Keratinocyte (primary cell): ENCODE data around the gene COPS3. TPM values are rescaled to one million over a fixed set of nuclear protein-coding genes. Genes with fewer than 3 reads are reported as not detected.

Experiments
- DNase-seq: peaks from one replicate; pipeline ENCODE4 v3.0.0-alpha.2; 2011; ENCODE audit warnings: low read depth, missing footprints, low spot score
- FAIRE-seq: peaks from 2 replicates; lab custom pipeline; 2011; peaks lifted over from hg19 to GRCh38; lab: Jason Lieb, UNC
- H2AFZ ChIP-seq: 2 replicates; pipeline ENCODE4 v1.6.0; 2012; ENCODE audit warnings: low read length, control low read depth, inconsistent platforms; ENCODE audit not compliant: control insufficient read depth
- H3K27ac ChIP-seq: 2 replicates; pipeline ENCODE4 v1.5.1; 2011; ENCODE audit warnings: low read length; ENCODE audit not compliant: control insufficient read depth, insufficient read depth
- H3K27me3 ChIP-seq: 3 replicates; pipeline ENCODE4 v1.6.0; 2011; ENCODE audit warnings: low read length; ENCODE audit not compliant: control insufficient read depth, insufficient read depth; ENCODE audit errors: extremely low read depth
- H3K36me3 ChIP-seq, 2 experiments: 2 replicates in 1 of 2; 3 replicates in 1 of 2; pipeline ENCODE4 v1.5.1; 2011; ENCODE audit warnings: low read length in 2 of 2, mild to moderate bottlenecking in 1 of 2; ENCODE audit not compliant: control insufficient read depth in 2 of 2, insufficient read depth in 2 of 2; ENCODE audit errors: extremely low read depth in 1 of 2
- H3K4me1 ChIP-seq: 3 replicates; pipeline ENCODE4 v1.5.1; 2011; ENCODE audit warnings: low read length; ENCODE audit not compliant: control insufficient read depth, insufficient read depth; ENCODE audit errors: extremely low read depth
- H3K4me2 ChIP-seq: 3 replicates; pipeline ENCODE4 v1.6.0; 2011; ENCODE audit warnings: low read depth, low read length; ENCODE audit not compliant: control insufficient read depth, insufficient read depth; ENCODE audit errors: extremely low read depth
- H3K4me3 ChIP-seq, 3 experiments: fragments of 200-600 bp in 1 of 3; sonication (generic) in 1 of 3; 2 replicates in 2 of 3; 3 replicates in 1 of 3; pipeline ENCODE4 v1.5.1; 2011 to 2016; ENCODE audit warnings: low read length in 3 of 3, mild to moderate bottlenecking in 3 of 3, control low read depth in 2 of 3, inconsistent platforms in 1 of 3, low read depth in 1 of 3, mixed read lengths in 1 of 3, mixed run types in 1 of 3, moderate library complexity in 1 of 3; ENCODE audit not compliant: control insufficient read depth in 2 of 3, insufficient read depth in 2 of 3; ENCODE audit errors: extremely low read depth in 1 of 3
- H3K79me2 ChIP-seq: 2 replicates; pipeline ENCODE4 v1.6.0; 2012; ENCODE audit warnings: low read length; ENCODE audit not compliant: control insufficient read depth, insufficient read depth
- H3K9ac ChIP-seq: 3 replicates; pipeline ENCODE4 v1.6.0; 2011; ENCODE audit warnings: low read length; ENCODE audit not compliant: control insufficient read depth, insufficient read depth; ENCODE audit errors: extremely low read depth
- H3K9me1 ChIP-seq: 3 replicates; pipeline ENCODE4 v1.6.0; 2011; ENCODE audit warnings: low read length; ENCODE audit not compliant: control insufficient read depth, insufficient read depth; ENCODE audit errors: extremely low read depth
- H3K9me3 ChIP-seq: 2 replicates; pipeline ENCODE4 v1.5.1; 2012; ENCODE audit warnings: low read depth, low read length; ENCODE audit not compliant: control insufficient read depth
- H4K20me1 ChIP-seq: 3 replicates; pipeline ENCODE4 v1.6.0; 2011; ENCODE audit warnings: low read length; ENCODE audit not compliant: control insufficient read depth, insufficient read depth; ENCODE audit errors: extremely low read depth
- EZH2 ChIP-seq: IDR thresholded peaks from one replicate; pipeline ENCODE4 v1.6.1; 2012; ENCODE audit warnings: inconsistent platforms, mild to moderate bottlenecking, low read length, moderate library complexity
- dilution Hi-C: fragments of 300-500 bp; cut with MboI; formaldehyde crosslinking; loops from one replicate; pipeline ENCODE4 v1.7.0; 2020; ENCODE audit warnings: low sequenced_read_pairs; ENCODE audit not compliant: extremely low pct_ligation_motif_present
- polyA plus RNA-seq, 5 experiments: library from polyadenylated mRNA; depleted of rRNA in 3 of 5; stranded (reverse) in 3 of 5; stranded (forward) in 1 of 5; unstranded in 1 of 5; fragments of >200 nt; gene quantifications; 1 replicate in 1 of 5; 2 replicates in 3 of 5; 3 replicates in 1 of 5; pipeline versions ENCODE4 v1.2.1 to v1.2.3, GENCODE V29; 2011 to 2012; ENCODE audit warnings: missing spikeins in 2 of 5, low read depth in 1 of 5, low replicate concordance in 1 of 5
- TF ChIP-seq, protein P1 (sequence below), 3 experiments: IDR thresholded peaks in 1 of 3; conservative IDR thresholded peaks in 1 of 3; optimal IDR thresholded peaks in 1 of 3; 2 replicates in 2 of 3; 3 replicates in 1 of 3; pipeline versions ENCODE3 to v1.5.1; 2011; ENCODE audit warnings: low read length in 3 of 3, mild to moderate bottlenecking in 3 of 3, moderate library complexity in 2 of 3, control low read depth in 1 of 3, inconsistent platforms in 1 of 3; ENCODE audit not compliant: insufficient read depth in 2 of 3; ENCODE audit errors: extremely low read depth in 1 of 3

Gene COPS3
- polyA plus RNA-seq, 1 donor (not counting 4 experiments of a cell fraction or from before 2014, with no cell fraction given): 89.7 TPM

DNA sequence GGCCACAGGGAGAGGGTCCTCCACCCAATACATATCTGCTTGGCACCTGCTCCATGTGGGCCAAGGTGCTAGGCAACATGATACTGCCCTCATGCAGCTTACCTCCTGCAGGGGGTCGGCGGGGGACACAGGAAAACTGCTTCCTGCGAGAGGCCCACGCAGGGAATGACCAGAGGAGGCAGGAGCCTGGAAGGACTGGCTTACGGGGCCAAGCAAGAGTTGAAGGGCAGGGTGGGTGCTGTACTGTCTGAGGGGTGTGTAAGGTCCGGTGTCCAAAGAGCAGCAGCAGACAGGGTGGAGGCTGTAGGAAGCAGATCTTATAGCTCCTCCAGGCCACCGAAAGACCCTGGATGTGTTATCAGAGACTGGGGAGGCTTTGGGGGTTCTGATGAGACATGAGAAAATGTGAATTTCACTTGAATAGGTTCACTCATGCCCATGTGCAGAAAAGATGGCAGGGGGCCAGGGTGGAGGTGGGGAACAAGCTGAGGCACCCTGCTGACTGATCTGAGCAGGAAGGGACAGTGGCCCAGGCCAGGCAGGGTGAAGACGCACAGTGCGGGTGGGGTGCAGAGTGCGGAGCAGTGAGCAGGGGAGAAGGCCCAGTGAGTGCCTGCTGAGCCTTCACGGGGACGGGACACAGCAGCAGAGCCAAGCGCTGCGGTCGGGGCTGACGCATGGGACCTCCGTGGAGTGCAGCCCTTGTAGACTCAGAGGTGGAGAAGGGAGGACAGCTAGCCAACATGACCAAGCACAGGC, 52.3 kb downstream of the COPS3 start:
- no peak overlapping the region for H3K27ac ChIP-seq
- peaks cover 39 to 61% of the 10 kb centered on the region in 2 experiments for H3K36me3 ChIP-seq
- DNase-seq (no peak), FAIRE-seq (no peak)
- no peaks in the 10 kb centered on the region for H3K4me1 ChIP-seq
- no peaks in the 10 kb centered on the region for H3K9me3 ChIP-seq
- H3K79me2 ChIP-seq: peaks cover 11% of the 10 kb centered on the region
- H4K20me1 ChIP-seq: no peaks in the 10 kb centered on the region
- H3K4me3 ChIP-seq: no peak overlapping the region
- H3K27me3 ChIP-seq: no peaks in the 10 kb centered on the region
- dilution Hi-C loops: no loop called here
- no peak overlapping the region for H2AFZ ChIP-seq
- H3K9ac ChIP-seq: no peak overlapping the region
- TF ChIP-seq EZH2: no peak
- TF ChIP-seq, protein P1, sequence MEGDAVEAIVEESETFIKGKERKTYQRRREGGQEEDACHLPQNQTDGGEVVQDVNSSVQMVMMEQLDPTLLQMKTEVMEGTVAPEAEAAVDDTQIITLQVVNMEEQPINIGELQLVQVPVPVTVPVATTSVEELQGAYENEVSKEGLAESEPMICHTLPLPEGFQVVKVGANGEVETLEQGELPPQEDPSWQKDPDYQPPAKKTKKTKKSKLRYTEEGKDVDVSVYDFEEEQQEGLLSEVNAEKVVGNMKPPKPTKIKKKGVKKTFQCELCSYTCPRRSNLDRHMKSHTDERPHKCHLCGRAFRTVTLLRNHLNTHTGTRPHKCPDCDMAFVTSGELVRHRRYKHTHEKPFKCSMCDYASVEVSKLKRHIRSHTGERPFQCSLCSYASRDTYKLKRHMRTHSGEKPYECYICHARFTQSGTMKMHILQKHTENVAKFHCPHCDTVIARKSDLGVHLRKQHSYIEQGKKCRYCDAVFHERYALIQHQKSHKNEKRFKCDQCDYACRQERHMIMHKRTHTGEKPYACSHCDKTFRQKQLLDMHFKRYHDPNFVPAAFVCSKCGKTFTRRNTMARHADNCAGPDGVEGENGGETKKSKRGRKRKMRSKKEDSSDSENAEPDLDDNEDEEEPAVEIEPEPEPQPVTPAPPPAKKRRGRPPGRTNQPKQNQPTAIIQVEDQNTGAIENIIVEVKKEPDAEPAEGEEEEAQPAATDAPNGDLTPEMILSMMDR (optimal IDR thresholded peaks at IDR 0.05 in 1 of 3, IDR thresholded peaks at IDR 0.05 in 1 of 3, conservative IDR thresholded peaks at IDR 0.05 in 1 of 3; ENCODE audit: extremely low read depth in 1 of 3, insufficient read depth in 2 of 3, low read length in 3 of 3): no peak
- H3K4me2 ChIP-seq: no peak overlapping the region
- H3K9me1 ChIP-seq: no peaks in the 10 kb centered on the region

GRCh38 chr17:17227608-17228520, 53.2 kb downstream of the COPS3 start:
- no peaks in the 10 kb centered on the region for H4K20me1 ChIP-seq
- FAIRE-seq (no peak), DNase-seq (no peak)
- no peaks in the 10 kb centered on the region for H3K9me1 ChIP-seq
- H3K4me3 ChIP-seq: no peak overlapping the region
- TF ChIP-seq, protein P1 (optimal IDR thresholded peaks at IDR 0.05 in 1 of 3, IDR thresholded peaks at IDR 0.05 in 1 of 3, conservative IDR thresholded peaks at IDR 0.05 in 1 of 3; ENCODE audit: extremely low read depth in 1 of 3, insufficient read depth in 2 of 3, low read length in 3 of 3): no peak
- TF ChIP-seq EZH2: no peak
- H3K4me2 ChIP-seq: no peak overlapping the region
- no peak overlapping the region for H3K27ac ChIP-seq
- no peaks in the 10 kb centered on the region for H3K4me1 ChIP-seq
- H3K9ac ChIP-seq: no peak overlapping the region
- peaks cover 44 to 64% of the 10 kb centered on the region in 2 experiments for H3K36me3 ChIP-seq
- peaks cover 9% of the 10 kb centered on the region for H3K79me2 ChIP-seq
- dilution Hi-C loops: no loop called here
- H3K9me3 ChIP-seq: no peaks in the 10 kb centered on the region
- H3K27me3 ChIP-seq: no peaks in the 10 kb centered on the region
- H2AFZ ChIP-seq: no peak overlapping the region
